NCI-H1436 (cell line): ENCODE results near the gene ATP2B1.

Experiments used
- DNase-seq: peaks from one replicate; lab custom pipeline; 2025; lab: John Stamatoyannopoulos, UW

Gene ATP2B1

DNA sequence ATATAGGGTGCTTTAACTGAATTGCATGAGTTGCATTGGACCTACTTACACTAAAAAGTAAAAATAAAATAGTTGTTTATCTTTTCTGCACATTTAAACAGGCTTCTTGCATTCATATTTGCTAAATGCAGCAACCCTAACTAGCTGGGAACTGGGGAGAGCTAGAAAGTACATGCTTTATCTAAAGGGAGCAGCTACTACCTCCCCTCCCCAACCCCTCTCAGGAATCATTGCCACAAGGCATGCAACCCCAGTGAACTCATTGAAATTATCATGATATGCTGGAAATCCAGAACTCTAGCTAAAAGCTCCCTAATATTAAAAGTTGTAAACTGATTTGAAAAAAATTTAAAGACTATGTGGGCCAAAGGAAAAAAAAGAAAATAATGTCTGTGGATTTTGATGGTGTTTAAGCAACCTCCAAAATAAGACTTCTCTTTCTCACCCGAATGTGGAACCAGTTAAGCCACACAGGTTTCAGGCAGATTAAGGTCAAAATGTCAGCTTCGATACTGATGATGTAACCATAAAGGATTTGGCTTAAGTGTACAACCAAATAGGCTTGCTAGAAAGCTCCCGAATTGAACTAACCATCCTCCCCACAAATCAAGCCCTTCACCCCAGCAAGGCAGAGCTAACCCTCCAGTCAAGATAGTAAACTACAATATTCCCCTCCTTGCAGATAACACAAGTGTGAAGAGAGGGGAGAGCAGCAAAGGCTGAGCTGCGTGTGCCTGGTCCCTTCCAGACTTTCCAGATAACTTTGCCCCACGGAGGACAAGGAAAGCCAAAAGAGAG is 169.0 kb downstream of the ATP2B1 start:
- no peak for DNase-seq

DNA sequence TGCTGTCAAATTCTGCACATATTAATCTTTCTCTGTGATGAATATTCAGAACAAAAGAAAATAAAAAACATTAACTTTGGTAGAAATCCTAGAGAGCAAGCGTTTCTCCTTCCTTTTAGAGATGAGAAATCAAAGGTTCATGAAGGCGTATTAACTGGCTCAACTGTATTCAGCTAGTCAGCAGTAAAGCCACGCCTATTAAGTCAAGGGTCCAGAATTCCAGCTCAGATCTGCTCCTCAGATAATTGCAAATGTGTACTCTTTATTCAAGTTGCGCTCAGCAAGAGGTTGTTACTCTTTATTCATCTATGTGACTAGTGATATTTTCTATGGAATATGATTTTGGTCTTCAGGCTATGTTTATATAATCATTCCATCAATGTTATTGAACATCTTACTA is 169.7 kb downstream of the ATP2B1 start:
- DNase-seq = no peak
